Ovary (tissue), 9 donors: ENCODE results near the gene OTP. TPM values are rescaled to one million over a fixed set of nuclear protein-coding genes. Genes with fewer than 3 reads are reported as not detected.

Source experiments
- DNase-seq, 5 donors: peaks; one replicate each; pipeline ENCODE4 v3.0.0-alpha.2; 2019 to 2020
- H3K27ac ChIP-seq, 2 donors: fragments of 200-600 bp; one replicate each; pipeline versions ENCODE4 v1.5.1 to v1.8.0; 2019 to 2022
- H3K27me3 ChIP-seq: fragments of 200-600 bp; one replicate; pipeline ENCODE4 v1.8.0; 2022
- H3K36me3 ChIP-seq: fragments of 200-600 bp; sonication (generic); one replicate; pipeline ENCODE4 v1.5.1; 2019
- H3K4me1 ChIP-seq: one replicate; pipeline ENCODE4 v1.8.1; 2013; ENCODE audit warnings: mild to moderate bottlenecking, moderate library complexity; ENCODE audit not compliant: insufficient read depth
- H3K4me3 ChIP-seq: fragments of 200-600 bp; sonication (generic); one replicate; pipeline ENCODE4 v1.5.1; 2017
- H3K9me3 ChIP-seq, 2 donors: fragments of 200-600 bp in 1 of 2; sonication (generic) in 1 of 2; one replicate each; pipeline versions ENCODE4 v1.5.1 to v1.8.1; 2013 to 2019; ENCODE audit warnings: mild to moderate bottlenecking in 1 of 2, moderate library complexity in 1 of 2
- CTCF ChIP-seq, 3 donors: fragments of 450-650 bp in 2 of 3; fragments of 200-600 bp in 1 of 3; IDR thresholded peaks; one replicate each; pipeline versions ENCODE4 v1.5.1 to v1.8.0; 2016 to 2022; ENCODE audit warnings: antibody characterized with exemption in 3 of 3, mild to moderate bottlenecking in 1 of 3
- EP300 ChIP-seq: sonication (generic); formaldehyde crosslinking; IDR thresholded peaks from one replicate; pipeline ENCODE4 v1.6.1; 2017; ENCODE audit warnings: antibody characterized with exemption
- POLR2A ChIP-seq: fragments of 450-650 bp; IDR thresholded peaks from one replicate; pipeline ENCODE4 v1.6.1; 2017; ENCODE audit warnings: antibody characterized with exemption, mild to moderate bottlenecking, moderate library complexity
- WGBS, 3 donors: extraction: QIAGEN DNeasy Blood & Tissue Kit in 1 of 3; methylation state at CpG; one replicate each; pipeline versions ENCODE4 v1.1.5 to v1.1.7; 2013 to 2017; 5-methylcytosine and 5-hydroxymethylcytosine counted together
- intact Hi-C, 4 donors: fragments of 100-400 bp; cut with DNase I; formaldehyde crosslinking; loops; one replicate each; pipeline versions ENCODE4 v1.11.0 to v1.15.1; 2022 to 2023
- polyA plus RNA-seq, 2 donors: library from polyadenylated mRNA; stranded (reverse); fragments of 200-250 nt in 1 of 2; fragments of 350-450 nt in 1 of 2; fragmentation: Illumina TruSeq in 1 of 2; extraction: RNeasy Lipid Tissue Mini Kit (QIAGEN cat#74804) in 1 of 2; gene quantifications; one replicate each; pipeline ENCODE4 v1.2.3, GENCODE V29; 2013 to 2014
- total RNA-seq, 7 donors: library from RNA; depleted of rRNA in 2 of 7; stranded (reverse); fragments of >200 nt in 2 of 7; fragmentation: NEBNext Ultra II Directional in 3 of 7; extraction: Animal tissue kit (Norgen Biotek cat#: 25700) in 3 of 7; gene quantifications; one replicate each; pipeline versions ENCODE4 v1.1.0 to v1.2.4, GENCODE V29; 2016 to 2023
- donor health status: DM: no; HTN: no; CAD: no; lungs with moderate emphysema.
- donor health status: DM: no; HTN: no; CAD: no.
- donor health status: Bipolar disorder and iron deficiency.
- donor health status: DM: yes; HTN: yes; CAD: no.
- donor health status: DM: no; HTN: no; CAD: no.
- donor health status: DM: yes; HTN: yes; CAD: no.

The OTP gene
- total and polyA plus RNA-seq, 9 donors, result not detected

GRCh38 chr5:77635917-77636640 is 2.4 kb downstream of the OTP start:
- Histone ChIP-seq H3K4me3 (no peak overlapping the region), H3K27me3 (peaks cover 18% of the 10 kb centered on the region), H3K9me3 (peaks cover 0 to 7% of the 10 kb centered on the region in 2 donors), H3K27ac (no peak overlapping the region), H3K4me1 (no peaks in the 10 kb centered on the region), H3K36me3 (no peaks in the 10 kb centered on the region)
- intact Hi-C loops, result no loop called here
- WGBS, 3 donors, result 10 to 12% (median 11%) methylated on average over 30 of the region's 30 CpGs
- no peak for TF ChIP-seq CTCF (IDR thresholded peaks at IDR 0.05)
- no peak for TF ChIP-seq EP300
- TF ChIP-seq POLR2A, result no peak
- no peak for DNase-seq

GRCh38 chr5:77635067-77635916 is 3.2 kb downstream of the OTP start:
- H3K4me3 ChIP-seq, result no peak overlapping the region
- H3K4me1 ChIP-seq, result peaks cover 6% of the 10 kb centered on the region
- WGBS, 3 donors, result 16 to 27% (median 21%) methylated on average over 11 of the region's 11 CpGs
- intact Hi-C loops, result no loop called here
- peaks cover 0 to 7% of the 10 kb centered on the region in 2 donors for H3K9me3 ChIP-seq
- no peak overlapping the region for H3K27ac ChIP-seq
- no peaks in the 10 kb centered on the region for H3K36me3 ChIP-seq
- DNase-seq, result no peak
- no peak for TF ChIP-seq CTCF (IDR thresholded peaks at IDR 0.05)
- no peak for TF ChIP-seq EP300
- no peak for TF ChIP-seq POLR2A
- peaks cover 18% of the 10 kb centered on the region for H3K27me3 ChIP-seq

GRCh38 chr5:77633709-77634108 is 4.8 kb downstream of the OTP start:
- H3K27me3 ChIP-seq, result peaks cover 16% of the 10 kb centered on the region
- WGBS, 3 donors, result 17 to 21% (median 20%) methylated on average over 5 of the region's 5 CpGs
- H3K4me1 ChIP-seq, result peaks cover 13% of the 10 kb centered on the region
- intact Hi-C loops, result no loop called here
- H3K9me3 ChIP-seq, result peaks cover 0 to 7% of the 10 kb centered on the region in 2 donors
- H3K4me3 ChIP-seq, result no peak overlapping the region
- H3K36me3 ChIP-seq, result no peaks in the 10 kb centered on the region
- TF ChIP-seq EP300, result no peak
- TF ChIP-seq CTCF (IDR thresholded peaks at IDR 0.05), result no peak
- no peak for TF ChIP-seq POLR2A
- DNase-seq, result no peak
- H3K27ac ChIP-seq, result no peak overlapping the region

- H3K27ac ChIP-seq, result no peak overlapping the region
- H3K9me3 ChIP-seq, result peaks cover 0 to 7% of the 10 kb centered on the region in 2 donors
- DNase-seq, result no peak
- peaks cover 16% of the 10 kb centered on the region for H3K27me3 ChIP-seq
- no peaks in the 10 kb centered on the region for H3K36me3 ChIP-seq
- intact Hi-C loops, result no loop called here
- no peak for TF ChIP-seq POLR2A
- no peak for TF ChIP-seq CTCF (IDR thresholded peaks at IDR 0.05)
- TF ChIP-seq EP300, result no peak
- no peak overlapping the region for H3K4me3 ChIP-seq
- WGBS, 3 donors, result 19 to 20% (median 20%) methylated on average over 8 of the region's 8 CpGs
- H3K4me1 ChIP-seq, result peaks cover 13% of the 10 kb centered on the region
Measured at GRCh38 chr5:77633207-77633675, 5.3 kb downstream of the OTP start.
